Astrocyte of the cerebellum (primary cell): Measurements from ENCODE around the gene OCA2.

Experiments used
- DNase-seq: peaks from one replicate; pipeline ENCODE4 v3.0.0-alpha.2; 2011; ENCODE audit warnings: low read depth
- H3K4me3 ChIP-seq: 2 replicates; pipeline ENCODE4 v1.5.1; 2011; ENCODE audit warnings: mild to moderate bottlenecking, low read depth, low read length, moderate library complexity
- in situ Hi-C: cut with HindIII; loops from 2 replicates; pipeline ENCODE4 v1.10.0; 2017; ENCODE audit warnings: low sequenced_read_pairs
- TF ChIP-seq, protein P1 (sequence below): IDR thresholded peaks from 2 replicates; pipeline ENCODE4 v1.5.1; 2012; ENCODE audit warnings: low read length, low read depth, moderate library complexity, mild to moderate bottlenecking; ENCODE audit errors: missing control alignments

OCA2 gene

GRCh38 chr15:28044121-28044672 lies 54.9 kb downstream of the OCA2 start:
- DNase-seq = no peak
- in situ Hi-C loops = no loop called here
- no peak overlapping the region for H3K4me3 ChIP-seq
- TF ChIP-seq, protein P1, sequence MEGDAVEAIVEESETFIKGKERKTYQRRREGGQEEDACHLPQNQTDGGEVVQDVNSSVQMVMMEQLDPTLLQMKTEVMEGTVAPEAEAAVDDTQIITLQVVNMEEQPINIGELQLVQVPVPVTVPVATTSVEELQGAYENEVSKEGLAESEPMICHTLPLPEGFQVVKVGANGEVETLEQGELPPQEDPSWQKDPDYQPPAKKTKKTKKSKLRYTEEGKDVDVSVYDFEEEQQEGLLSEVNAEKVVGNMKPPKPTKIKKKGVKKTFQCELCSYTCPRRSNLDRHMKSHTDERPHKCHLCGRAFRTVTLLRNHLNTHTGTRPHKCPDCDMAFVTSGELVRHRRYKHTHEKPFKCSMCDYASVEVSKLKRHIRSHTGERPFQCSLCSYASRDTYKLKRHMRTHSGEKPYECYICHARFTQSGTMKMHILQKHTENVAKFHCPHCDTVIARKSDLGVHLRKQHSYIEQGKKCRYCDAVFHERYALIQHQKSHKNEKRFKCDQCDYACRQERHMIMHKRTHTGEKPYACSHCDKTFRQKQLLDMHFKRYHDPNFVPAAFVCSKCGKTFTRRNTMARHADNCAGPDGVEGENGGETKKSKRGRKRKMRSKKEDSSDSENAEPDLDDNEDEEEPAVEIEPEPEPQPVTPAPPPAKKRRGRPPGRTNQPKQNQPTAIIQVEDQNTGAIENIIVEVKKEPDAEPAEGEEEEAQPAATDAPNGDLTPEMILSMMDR = no peak

DNA sequence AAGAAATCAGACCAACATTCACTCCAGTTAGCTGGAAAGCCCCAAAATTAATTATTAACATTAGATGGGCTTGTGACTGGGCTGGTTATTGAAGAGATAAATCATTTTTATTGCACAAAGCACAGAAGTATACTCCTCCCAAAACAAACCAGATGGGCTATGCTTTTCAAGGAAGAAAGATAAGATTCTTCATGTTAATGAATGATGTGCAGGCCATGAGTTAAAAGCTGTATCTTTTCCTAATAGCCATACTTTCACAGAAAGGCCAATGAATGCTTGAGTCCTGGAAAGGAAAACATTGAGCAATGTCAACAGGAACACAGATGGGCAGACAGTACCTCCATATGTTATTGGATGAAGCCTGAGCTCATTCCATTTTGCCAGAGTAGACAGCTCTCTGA lies 55.4 kb downstream of the OCA2 start:
- TF ChIP-seq, protein P1 = no peak
- in situ Hi-C loops = no loop called here
- H3K4me3 ChIP-seq = no peak overlapping the region
- no peak for DNase-seq

DNA sequence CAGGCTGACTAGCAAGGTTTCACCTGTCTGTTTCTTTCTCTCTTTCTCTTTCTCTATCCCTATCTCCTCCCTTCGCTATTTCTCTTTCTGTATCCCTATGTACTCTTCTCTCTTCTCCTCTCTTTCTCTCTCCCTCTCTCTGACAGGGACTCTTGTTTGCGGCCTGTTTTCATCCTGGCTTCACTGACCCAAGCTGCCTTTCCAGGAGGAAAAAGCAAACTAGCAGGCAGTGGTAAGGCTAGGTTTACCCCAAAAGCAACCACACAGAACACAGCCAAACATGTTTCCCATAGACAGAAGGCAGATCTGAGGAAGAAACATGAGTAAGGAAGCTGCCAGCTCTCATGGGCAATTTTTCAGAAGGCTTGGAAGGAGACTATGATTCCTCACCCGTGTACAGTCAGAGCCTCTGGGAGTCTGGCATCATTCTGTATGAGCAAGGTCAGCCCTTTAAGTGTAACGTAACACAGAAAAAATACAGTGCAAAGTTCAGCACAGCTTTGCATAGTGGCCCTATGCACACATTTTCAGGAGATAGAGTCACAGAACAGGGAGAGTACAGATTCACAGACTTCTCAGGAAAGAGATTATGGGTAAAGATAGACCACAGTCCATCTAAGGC lies 61.0 kb downstream of the OCA2 start:
- TF ChIP-seq, protein P1 = no peak
- DNase-seq = no peak
- H3K4me3 ChIP-seq = no peak overlapping the region
- in situ Hi-C loops = no loop called here

- in situ Hi-C loops = no loop called here
- no peak overlapping the region for H3K4me3 ChIP-seq
- TF ChIP-seq, protein P1 = no peak
- DNase-seq = no peak
Observed at GRCh38 chr15:28033443-28033842, 65.7 kb downstream of the OCA2 start.

DNA sequence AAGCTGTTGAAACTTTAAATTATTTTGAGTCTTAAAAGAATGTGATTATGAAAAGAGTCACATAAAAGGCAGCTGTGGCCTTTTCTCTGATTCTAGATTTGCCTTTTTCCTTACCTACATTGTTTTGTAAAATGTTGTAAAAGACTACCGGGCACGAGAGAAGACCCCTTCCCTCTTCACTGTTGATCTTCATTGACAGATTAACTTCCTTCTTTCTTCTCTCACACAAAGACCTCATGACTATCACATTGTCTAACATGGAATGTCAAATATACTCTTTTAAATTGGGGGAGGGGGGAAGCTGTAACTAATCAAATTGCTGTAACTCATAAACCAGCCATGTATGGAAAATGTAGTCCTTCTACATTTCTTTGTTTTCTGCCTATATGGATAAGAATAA lies 68.3 kb downstream of the OCA2 start:
- no peak for DNase-seq
- H3K4me3 ChIP-seq = no peak overlapping the region
- in situ Hi-C loops = no loop called here
- TF ChIP-seq, protein P1 = no peak

DNA sequence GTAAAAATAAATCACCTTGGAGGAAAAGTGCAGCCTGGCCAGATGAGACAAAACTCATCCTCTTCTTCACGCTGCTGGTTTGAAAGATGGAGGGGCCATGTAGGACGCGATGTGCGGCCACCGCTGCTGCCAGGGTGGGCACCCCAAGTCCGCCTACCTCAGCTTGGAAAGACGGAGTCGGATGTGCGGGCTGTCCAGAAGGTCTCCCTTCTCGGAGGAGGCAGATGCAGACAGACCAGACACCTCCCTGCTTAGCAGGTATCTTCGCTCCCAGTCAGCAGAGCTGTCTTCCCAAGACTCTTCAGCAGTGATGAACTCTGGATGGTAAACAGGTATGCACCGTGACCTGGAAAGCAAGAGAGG lies 71.4 kb downstream of the OCA2 start:
- in situ Hi-C loops = no loop called here
- no peak for DNase-seq
- TF ChIP-seq, protein P1 = no peak
- no peak overlapping the region for H3K4me3 ChIP-seq
